Hippocampal formation (tissue), 2 donors: ENCODE measurements around the gene FAM98C.
"Not testable (repeated sequence)": the region's sequence is repeated elsewhere in the genome, so short reads cannot be mapped to it uniquely, and the experiment has no call there.

Source experiments
- DNase-seq, 2 donors: peaks; one replicate each; lab custom pipeline; 2025; lab: John Stamatoyannopoulos, UW

FAM98C gene

GRCh38 chr19:38399081-38399480, 3.8 kb upstream of the FAM98C start:
- no peak for DNase-seq

- DNase-seq, result no peak
Observed at GRCh38 chr19:38399537-38399936, 3.4 kb upstream of the FAM98C start.

GRCh38 chr19:38400361-38400760, 2.5 kb upstream of the FAM98C start:
- no peak for DNase-seq

- DNase-seq, result no peak
Observed at GRCh38 chr19:38401148-38401547, 1.7 kb upstream of the FAM98C start.

- no peak for DNase-seq
Observed at GRCh38 chr19:38402623-38402966, 298 bp upstream of the FAM98C start.

GRCh38 chr19:38404858-38405257, 2.0 kb downstream of the FAM98C start:
- DNase-seq, result no peak

- no peak for DNase-seq
Observed at GRCh38 chr19:38405276-38405675, 2.4 kb downstream of the FAM98C start.

- no peak for DNase-seq
Observed at GRCh38 chr19:38409631-38410133, 6.8 kb downstream of the FAM98C start.

- not testable (repeated sequence) for DNase-seq
Observed at GRCh38 chr19:38410407-38410806, 7.5 kb downstream of the FAM98C start.

- no peak for DNase-seq
Observed at GRCh38 chr19:38411041-38411712, 8.3 kb downstream of the FAM98C start.

- not testable (repeated sequence) for DNase-seq
Observed at GRCh38 chr19:38411898-38412297, 9.0 kb downstream of the FAM98C start.

GRCh38 chr19:38412491-38412890, 9.6 kb downstream of the FAM98C start:
- no peak for DNase-seq

GRCh38 chr19:38412961-38413360, 10.1 kb downstream of the FAM98C start:
- no peak for DNase-seq

GRCh38 chr19:38413416-38413815, 10.5 kb downstream of the FAM98C start:
- DNase-seq, result no peak

GRCh38 chr19:38417146-38417543, 14.3 kb downstream of the FAM98C start:
- DNase-seq, result no peak

- peak in 1 of 2 donors; percentile 10 for DNase-seq
Observed at GRCh38 chr19:38417544-38418506, 14.9 kb downstream of the FAM98C start.

GRCh38 chr19:38420935-38421334, 18.0 kb downstream of the FAM98C start:
- no peak for DNase-seq

GRCh38 chr19:38421856-38422255, 19.0 kb downstream of the FAM98C start:
- no peak for DNase-seq

- DNase-seq, result no peak
Observed at GRCh38 chr19:38422438-38422837, 19.5 kb downstream of the FAM98C start.

GRCh38 chr19:38424272-38424671, 21.4 kb downstream of the FAM98C start:
- DNase-seq, result no peak

- no peak for DNase-seq
Observed at GRCh38 chr19:38425222-38425809, 22.4 kb downstream of the FAM98C start.

- peak in 1 of 2 donors; percentile 15 for DNase-seq
Observed at GRCh38 chr19:38425810-38426466, 23.0 kb downstream of the FAM98C start, which contains the start of gene RASGRP4. TSS of gene RASGRP4 (minus strand) at chr19:38426219. CDS start at chr19:38426091, 128 bp downstream.
